Measurements from ENCODE around the gene AMPD1.

Gene AMPD1

DNA sequence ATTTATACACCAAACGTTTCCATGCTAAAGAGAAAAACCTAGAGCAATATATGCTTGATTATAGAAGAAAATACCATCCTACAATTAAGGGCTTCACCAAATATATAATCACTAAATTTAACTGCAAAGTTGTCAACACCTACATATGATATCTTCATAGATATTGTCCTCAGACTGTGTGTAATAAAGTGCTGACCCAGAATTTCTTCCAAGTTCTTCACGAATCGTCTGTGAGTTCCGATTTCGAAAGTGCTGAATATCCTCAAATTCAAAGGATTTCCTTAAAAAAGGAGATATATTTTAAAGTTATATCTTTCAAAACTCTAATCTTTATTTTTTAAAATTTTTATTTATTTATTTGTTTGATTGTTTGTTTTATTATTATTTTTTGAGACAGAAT, 72.0 kb downstream of the AMPD1 start:
- no peak for DNase-seq

Data from NCI-H187 treated with DMSO at 0.1 percent for 48 hours (cell line).